Mucosa of stomach (tissue), 1 donor: Measurements from ENCODE around the gene FMOD.
"Not testable (repeated sequence)": the region's sequence is repeated elsewhere in the genome, so short reads cannot be mapped to it uniquely, and the experiment has no call there.

ENCODE experiments used
- H3K27me3 ChIP-seq: one replicate; pipeline ENCODE4 v1.7.0; 2013; ENCODE audit warnings: mild to moderate bottlenecking, low read length; ENCODE audit not compliant: control insufficient read depth, insufficient read depth
- H3K36me3 ChIP-seq: one replicate; pipeline ENCODE4 v1.7.0; 2013; ENCODE audit warnings: low read length; ENCODE audit not compliant: control insufficient read depth, insufficient read depth
- H3K4me1 ChIP-seq: one replicate; pipeline ENCODE4 v1.7.0; 2013; ENCODE audit warnings: mild to moderate bottlenecking, low read length; ENCODE audit not compliant: control insufficient read depth, insufficient read depth
- H3K4me3 ChIP-seq: one replicate; pipeline ENCODE4 v1.7.0; 2013; ENCODE audit warnings: low read length
- H3K9ac ChIP-seq: one replicate; pipeline ENCODE4 v1.7.0; 2013; ENCODE audit warnings: mild to moderate bottlenecking, low read length, moderate library complexity
- H3K9me3 ChIP-seq: one replicate; pipeline ENCODE4 v1.7.0; 2013; ENCODE audit warnings: mild to moderate bottlenecking, low read length, moderate library complexity; ENCODE audit not compliant: control insufficient read depth
- donor health status: Pancreatic carcinoma.

FMOD gene

GRCh38 chr1:203322500-203323179, 28.3 kb downstream of the FMOD start:
- Histone ChIP-seq H3K36me3 (no peaks in the 10 kb centered on the region), H3K27me3 (no peaks in the 10 kb centered on the region), H3K4me3 (no peak overlapping the region), H3K4me1 (peaks cover 88% of the 10 kb centered on the region), H3K9me3 (no peaks in the 10 kb centered on the region), H3K9ac (peak overlapping the region; percentile 6)

GRCh38 chr1:203321273-203322052, 29.5 kb downstream of the FMOD start:
- Histone ChIP-seq H3K27me3 (no peaks in the 10 kb centered on the region), H3K36me3 (no peaks in the 10 kb centered on the region), H3K4me1 (peaks cover 89% of the 10 kb centered on the region), H3K9me3 (no peaks in the 10 kb centered on the region), H3K9ac (peak overlapping the region; percentile 2), H3K4me3 (no peak overlapping the region)

GRCh38 chr1:203320591-203321272, 30.2 kb downstream of the FMOD start:
- peaks cover 88% of the 10 kb centered on the region for H3K4me1 ChIP-seq
- H3K27me3 ChIP-seq, result no peaks in the 10 kb centered on the region
- peak overlapping the region; percentile 2 for H3K9ac ChIP-seq
- no peaks in the 10 kb centered on the region for H3K9me3 ChIP-seq
- H3K4me3 ChIP-seq, result no peak overlapping the region
- H3K36me3 ChIP-seq, result no peaks in the 10 kb centered on the region

- no peak overlapping the region for H3K9ac ChIP-seq
- H3K27me3 ChIP-seq, result no peaks in the 10 kb centered on the region
- H3K4me3 ChIP-seq, result no peak overlapping the region
- H3K9me3 ChIP-seq, result no peaks in the 10 kb centered on the region
- no peaks in the 10 kb centered on the region for H3K36me3 ChIP-seq
- peaks cover 67% of the 10 kb centered on the region for H3K4me1 ChIP-seq
These were observed 32.7 kb downstream of the FMOD start for GRCh38 chr1:203318229-203318517.

- Histone ChIP-seq H3K27me3 (no peaks in the 10 kb centered on the region), H3K9ac (peak overlapping the region; percentile 38), H3K36me3 (no peaks in the 10 kb centered on the region), H3K4me3 (no peak overlapping the region), H3K4me1 (peaks cover 62% of the 10 kb centered on the region), H3K9me3 (no peaks in the 10 kb centered on the region)
These were observed 33.3 kb downstream of the FMOD start for GRCh38 chr1:203317429-203318228.

GRCh38 chr1:203316626-203317093, 34.3 kb downstream of the FMOD start:
- Histone ChIP-seq H3K9me3 (no peaks in the 10 kb centered on the region), H3K27me3 (no peaks in the 10 kb centered on the region), H3K9ac (peak overlapping the region; percentile 42), H3K4me1 (peaks cover 54% of the 10 kb centered on the region), H3K36me3 (no peaks in the 10 kb centered on the region), H3K4me3 (peak overlapping the region; percentile 16)

GRCh38 chr1:203314025-203314759, 36.7 kb downstream of the FMOD start:
- not testable (repeated sequence) for H3K9ac ChIP-seq, H3K9me3 ChIP-seq, H3K36me3 ChIP-seq, H3K4me3 ChIP-seq, H3K27me3 ChIP-seq
- peaks cover 46% of the 10 kb centered on the region for H3K4me1 ChIP-seq

GRCh38 chr1:203311368-203312301, 39.3 kb downstream of the FMOD start:
- Histone ChIP-seq H3K36me3 (peaks cover 22% of the 10 kb centered on the region), H3K9me3 (no peaks in the 10 kb centered on the region), H3K9ac (no peak overlapping the region), H3K4me1 (peaks cover 46% of the 10 kb centered on the region), H3K4me3 (no peak overlapping the region), H3K27me3 (no peaks in the 10 kb centered on the region)

GRCh38 chr1:203308923-203309331, 42.0 kb downstream of the FMOD start:
- Histone ChIP-seq H3K9ac (peak overlapping the region; percentile 1), H3K9me3 (no peaks in the 10 kb centered on the region), H3K4me1 (peaks cover 45% of the 10 kb centered on the region), H3K36me3 (peaks cover 30% of the 10 kb centered on the region), H3K27me3 (no peaks in the 10 kb centered on the region), H3K4me3 (peak overlapping the region; percentile 57)

- Histone ChIP-seq H3K27me3 (no peaks in the 10 kb centered on the region), H3K36me3 (peaks cover 30% of the 10 kb centered on the region), H3K4me3 (peak overlapping the region; percentile 57), H3K9me3 (no peaks in the 10 kb centered on the region), H3K9ac (peak overlapping the region; percentile 100), H3K4me1 (peaks cover 47% of the 10 kb centered on the region)
These were observed 42.5 kb downstream of the FMOD start for GRCh38 chr1:203308328-203308922.
